ENCODE measurements around the gene OARD1.

Gene OARD1

DNA sequence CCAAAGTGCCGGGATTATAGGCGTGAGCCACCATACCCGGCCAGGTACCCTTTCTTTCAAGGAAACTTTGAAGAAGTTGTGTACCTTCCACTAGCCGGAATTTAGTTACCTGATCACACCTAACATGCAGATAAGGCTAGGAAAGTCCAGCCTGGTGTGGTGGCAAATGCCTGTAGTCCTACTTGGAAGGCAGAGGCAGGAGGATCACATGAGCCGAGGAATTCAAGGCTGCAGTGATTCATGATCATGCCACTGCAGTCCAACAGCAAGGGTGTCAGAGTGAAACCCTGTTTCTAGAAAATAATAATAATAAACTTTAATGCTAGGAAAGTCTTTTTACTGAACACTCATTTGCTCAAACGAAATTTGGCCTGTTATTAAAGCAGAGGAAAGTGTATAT lies 21.6 kb upstream of the OARD1 start:
- TF ChIP-seq, protein P1, sequence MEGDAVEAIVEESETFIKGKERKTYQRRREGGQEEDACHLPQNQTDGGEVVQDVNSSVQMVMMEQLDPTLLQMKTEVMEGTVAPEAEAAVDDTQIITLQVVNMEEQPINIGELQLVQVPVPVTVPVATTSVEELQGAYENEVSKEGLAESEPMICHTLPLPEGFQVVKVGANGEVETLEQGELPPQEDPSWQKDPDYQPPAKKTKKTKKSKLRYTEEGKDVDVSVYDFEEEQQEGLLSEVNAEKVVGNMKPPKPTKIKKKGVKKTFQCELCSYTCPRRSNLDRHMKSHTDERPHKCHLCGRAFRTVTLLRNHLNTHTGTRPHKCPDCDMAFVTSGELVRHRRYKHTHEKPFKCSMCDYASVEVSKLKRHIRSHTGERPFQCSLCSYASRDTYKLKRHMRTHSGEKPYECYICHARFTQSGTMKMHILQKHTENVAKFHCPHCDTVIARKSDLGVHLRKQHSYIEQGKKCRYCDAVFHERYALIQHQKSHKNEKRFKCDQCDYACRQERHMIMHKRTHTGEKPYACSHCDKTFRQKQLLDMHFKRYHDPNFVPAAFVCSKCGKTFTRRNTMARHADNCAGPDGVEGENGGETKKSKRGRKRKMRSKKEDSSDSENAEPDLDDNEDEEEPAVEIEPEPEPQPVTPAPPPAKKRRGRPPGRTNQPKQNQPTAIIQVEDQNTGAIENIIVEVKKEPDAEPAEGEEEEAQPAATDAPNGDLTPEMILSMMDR (conservative IDR thresholded peaks at IDR 0.05; ENCODE audit: low read depth, low read length), result no peak

DNA sequence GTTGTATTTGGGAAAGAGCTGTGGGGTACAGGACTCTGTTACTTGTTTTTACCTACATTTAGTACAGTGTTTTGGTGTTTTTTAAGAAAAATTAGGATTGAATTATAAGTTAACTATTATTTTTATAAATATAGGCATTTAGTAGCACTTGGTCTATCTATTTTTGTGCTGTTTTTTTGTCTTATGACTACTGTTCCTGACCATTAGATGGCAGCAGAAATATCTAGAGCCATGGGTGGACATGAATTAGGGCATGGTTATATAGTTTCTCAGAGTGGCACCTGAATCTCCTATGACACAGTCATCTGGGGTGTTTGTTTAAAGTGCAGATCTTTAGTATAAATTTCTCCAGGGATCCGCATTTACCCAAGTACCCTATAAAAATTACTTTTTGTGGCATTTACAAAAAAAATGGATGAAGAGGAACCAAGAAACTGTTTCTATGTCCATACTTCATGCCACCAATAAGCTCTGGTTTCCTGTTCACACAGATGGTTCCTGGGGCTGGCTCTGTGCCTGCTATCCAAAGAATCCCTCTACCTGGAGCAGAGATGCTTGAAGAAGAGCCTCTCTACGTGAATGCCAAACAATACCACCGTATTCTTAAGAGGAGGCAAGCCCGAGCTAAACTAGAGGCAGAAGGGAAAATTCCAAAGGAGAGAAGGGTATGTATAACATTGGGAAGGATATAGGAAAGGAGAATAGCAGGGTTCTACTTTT lies 20.4 kb upstream of the OARD1 start:
- Histone ChIP-seq H2AFZ (ENCODE audit: low read depth) (no peak overlapping the region), H3K79me2 (ENCODE audit: insufficient read depth, low read depth) (no peaks in the 10 kb centered on the region), H3K27ac (no peak overlapping the region), H3K36me3 (ENCODE audit: insufficient read depth) (peaks cover 6% of the 10 kb centered on the region), H4K20me1 (ENCODE audit: insufficient read depth) (no peaks in the 10 kb centered on the region), H3K4me3 (IDR thresholded peaks at IDR 0.05; ENCODE audit: insufficient read depth, low read depth, low read length) (no peak overlapping the region), H3K4me1 (ENCODE audit: low read depth, poor library complexity, severe bottlenecking) (no peaks in the 10 kb centered on the region), H3K4me2 (no peak overlapping the region), H3K27me3 (ENCODE audit: insufficient read depth, low read depth) (no peaks in the 10 kb centered on the region), H3K9ac (no peak overlapping the region)
- TF ChIP-seq, protein P1 (conservative IDR thresholded peaks at IDR 0.05; ENCODE audit: low read depth, low read length), result peak; percentile 54

More for the DNA sequence above, 21.6 kb upstream of the OARD1 start:
- H3K27me3 ChIP-seq (ENCODE audit: insufficient read depth, low read depth), result no peaks in the 10 kb centered on the region
- no peak overlapping the region for H3K4me3 ChIP-seq (IDR thresholded peaks at IDR 0.05; ENCODE audit: insufficient read depth, low read depth, low read length)
- H3K4me2 ChIP-seq, result no peak overlapping the region
- no peaks in the 10 kb centered on the region for H4K20me1 ChIP-seq (ENCODE audit: insufficient read depth)
- H2AFZ ChIP-seq (ENCODE audit: low read depth), result no peak overlapping the region
- no peak overlapping the region for H3K27ac ChIP-seq
- H3K36me3 ChIP-seq (ENCODE audit: insufficient read depth), result peaks cover 10% of the 10 kb centered on the region
- no peaks in the 10 kb centered on the region for H3K79me2 ChIP-seq (ENCODE audit: insufficient read depth, low read depth)
- H3K4me1 ChIP-seq (ENCODE audit: low read depth, poor library complexity, severe bottlenecking), result no peaks in the 10 kb centered on the region
- no peak overlapping the region for H3K9ac ChIP-seq

DNA sequence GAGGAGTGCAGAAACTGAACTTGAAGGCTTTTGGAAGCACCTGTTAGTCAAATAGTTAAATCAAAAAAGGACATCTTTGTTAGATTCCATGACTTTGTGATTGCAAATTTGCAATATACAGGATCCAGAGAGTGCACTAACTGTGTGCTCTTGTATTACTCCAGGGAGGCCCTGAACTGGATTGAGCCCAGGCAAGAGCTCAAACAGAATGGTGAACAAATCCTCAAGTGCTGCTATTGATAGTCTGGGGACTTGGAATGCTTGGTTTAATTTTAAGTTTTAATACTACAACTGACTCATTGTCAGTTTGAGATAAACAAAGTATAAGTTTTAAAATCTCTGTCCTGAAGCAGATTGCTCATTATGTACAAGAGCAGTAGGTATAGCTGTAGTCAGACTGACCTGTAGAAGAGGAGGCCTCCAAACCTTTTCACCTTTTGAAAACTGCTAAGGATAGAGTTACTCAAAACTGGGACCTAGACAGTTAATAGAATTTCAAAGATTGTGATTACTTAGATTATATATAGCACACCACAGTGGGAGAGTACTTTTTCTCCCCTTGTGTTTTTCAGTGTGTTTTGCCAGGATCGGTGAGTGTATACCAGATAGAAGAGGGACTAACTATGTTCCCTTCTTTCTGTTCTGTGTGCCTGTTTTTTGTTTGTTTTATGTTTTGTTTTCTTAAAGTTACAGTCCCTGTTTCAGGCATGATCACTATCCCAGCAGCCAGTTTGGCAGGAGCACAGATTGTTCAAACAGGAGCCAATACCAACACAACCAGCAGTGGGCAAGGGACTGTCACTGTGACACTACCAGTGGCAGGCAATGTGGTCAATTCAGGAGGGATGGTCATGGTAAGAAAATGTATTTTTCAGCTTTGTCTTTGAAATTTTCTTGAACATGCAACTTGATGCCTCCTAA lies 18.9 kb upstream of the OARD1 start:
- H3K27ac ChIP-seq, result no peak overlapping the region

DNA sequence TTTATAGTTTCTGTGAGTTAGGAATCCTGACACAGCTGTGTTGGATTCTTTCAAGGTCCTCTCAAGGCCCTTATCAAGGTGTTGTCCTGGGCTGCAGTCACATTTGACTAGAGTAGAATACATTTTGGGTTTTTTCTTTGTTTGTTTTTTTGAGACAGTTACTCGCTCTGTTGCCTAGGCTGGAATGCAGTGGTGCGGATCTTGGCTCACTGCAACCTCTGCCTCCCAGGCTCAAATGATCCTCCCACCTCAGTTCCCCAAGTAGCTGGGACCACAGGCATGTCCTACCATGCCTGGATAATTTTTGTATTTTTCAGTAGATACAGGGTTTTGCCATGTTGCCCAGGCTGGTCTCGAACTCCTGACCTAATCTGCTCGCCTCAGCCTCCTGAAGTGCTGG lies 16.3 kb upstream of the OARD1 start:
- Histone ChIP-seq H3K4me1 (ENCODE audit: low read depth, poor library complexity, severe bottlenecking) (no peaks in the 10 kb centered on the region), H3K79me2 (ENCODE audit: insufficient read depth, low read depth) (peaks cover 4% of the 10 kb centered on the region; the same call in 1 of the 2 replicates), H3K27me3 (ENCODE audit: insufficient read depth, low read depth) (no peaks in the 10 kb centered on the region), H3K9ac (no peak overlapping the region), H3K27ac (no peak overlapping the region), H3K36me3 (ENCODE audit: insufficient read depth) (no peaks in the 10 kb centered on the region; the same call in none of the 2 replicates), H3K4me3 (IDR thresholded peaks at IDR 0.05; ENCODE audit: insufficient read depth, low read depth, low read length) (no peak overlapping the region), H3K4me2 (no peak overlapping the region), H4K20me1 (ENCODE audit: insufficient read depth) (no peaks in the 10 kb centered on the region), H2AFZ (ENCODE audit: low read depth) (no peak overlapping the region)
- TF ChIP-seq, protein P1 (conservative IDR thresholded peaks at IDR 0.05; ENCODE audit: low read depth, low read length), result no peak

More for the DNA sequence above, 18.9 kb upstream of the OARD1 start:
- no peaks in the 10 kb centered on the region for H3K4me1 ChIP-seq (ENCODE audit: low read depth, poor library complexity, severe bottlenecking)
- no peaks in the 10 kb centered on the region for H3K79me2 ChIP-seq (ENCODE audit: insufficient read depth, low read depth)
- H3K9ac ChIP-seq, result no peak overlapping the region
- peaks cover 5% of the 10 kb centered on the region for H3K36me3 ChIP-seq (ENCODE audit: insufficient read depth)
- no peak overlapping the region for H3K4me2 ChIP-seq
- no peaks in the 10 kb centered on the region for H4K20me1 ChIP-seq (ENCODE audit: insufficient read depth)
- H3K27me3 ChIP-seq (ENCODE audit: insufficient read depth, low read depth), result no peaks in the 10 kb centered on the region
- no peak overlapping the region for H3K4me3 ChIP-seq (IDR thresholded peaks at IDR 0.05; ENCODE audit: insufficient read depth, low read depth, low read length)
- no peak overlapping the region for H2AFZ ChIP-seq (ENCODE audit: low read depth)
- TF ChIP-seq, protein P1 (conservative IDR thresholded peaks at IDR 0.05; ENCODE audit: low read depth, low read length), result no peak

All from KMS-11 (cell line).